HG03135 (cell line): Measurements from ENCODE around the gene AMER3.

Experiments used
- ATAC-seq: cut with Tn5 transposase; IDR thresholded peaks from one replicate; pipeline ENCODE4 v1.9.1; 2021; ENCODE audit warnings: mild to moderate bottlenecking, moderate library complexity; ENCODE audit not compliant: unreplicated experiment

AMER3 gene

DNA sequence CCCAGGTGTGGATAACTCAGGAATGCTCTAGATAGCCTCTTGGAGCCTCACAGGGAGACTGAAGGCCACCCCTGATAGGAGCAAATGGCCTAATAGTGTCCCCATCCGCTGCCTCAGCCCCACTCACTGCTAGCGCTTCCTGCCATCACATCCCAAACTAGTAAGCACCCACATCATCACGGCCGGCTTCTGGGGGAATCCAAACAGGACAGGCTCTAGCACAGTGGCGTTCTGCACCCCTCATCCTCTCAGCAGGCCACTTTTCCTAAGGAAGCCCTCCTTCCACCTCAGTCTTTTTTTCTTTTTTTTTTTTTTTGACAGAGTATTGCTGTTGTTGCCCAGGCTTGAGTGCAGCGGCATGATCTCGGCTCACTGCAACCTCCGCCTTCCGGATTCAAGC lies 6.3 kb upstream of the AMER3 start:
- ATAC-seq, result no peak

GRCh38 chr2:130749641-130750040 lies 5.7 kb upstream of the AMER3 start:
- no peak for ATAC-seq

DNA sequence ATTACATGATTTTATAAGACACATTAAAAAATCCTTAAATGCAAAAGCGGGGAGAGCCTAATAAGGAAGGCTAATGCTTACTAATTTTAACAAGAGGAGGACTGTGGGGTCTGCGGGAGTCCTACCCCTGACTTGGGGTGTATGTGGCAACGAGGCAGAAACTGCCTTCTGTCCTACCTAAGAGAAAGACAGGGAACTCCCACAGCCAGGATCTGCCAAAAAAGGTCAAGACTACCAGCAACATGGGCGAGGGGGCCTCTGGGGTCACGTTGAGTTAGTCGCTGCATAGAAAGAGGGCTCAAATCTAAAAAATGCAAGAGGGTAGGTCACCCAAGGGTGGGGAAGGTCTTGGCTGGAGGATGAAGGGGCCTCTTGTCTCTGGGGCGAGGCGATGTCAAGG lies 529 bp upstream of the AMER3 start:
- no peak for ATAC-seq

- no peak for ATAC-seq
Observed at GRCh38 chr2:130756053-130756873, 923 bp downstream of the AMER3 start.

- no peak for ATAC-seq
Observed at GRCh38 chr2:130756874-130757668, 1.7 kb downstream of the AMER3 start.

DNA sequence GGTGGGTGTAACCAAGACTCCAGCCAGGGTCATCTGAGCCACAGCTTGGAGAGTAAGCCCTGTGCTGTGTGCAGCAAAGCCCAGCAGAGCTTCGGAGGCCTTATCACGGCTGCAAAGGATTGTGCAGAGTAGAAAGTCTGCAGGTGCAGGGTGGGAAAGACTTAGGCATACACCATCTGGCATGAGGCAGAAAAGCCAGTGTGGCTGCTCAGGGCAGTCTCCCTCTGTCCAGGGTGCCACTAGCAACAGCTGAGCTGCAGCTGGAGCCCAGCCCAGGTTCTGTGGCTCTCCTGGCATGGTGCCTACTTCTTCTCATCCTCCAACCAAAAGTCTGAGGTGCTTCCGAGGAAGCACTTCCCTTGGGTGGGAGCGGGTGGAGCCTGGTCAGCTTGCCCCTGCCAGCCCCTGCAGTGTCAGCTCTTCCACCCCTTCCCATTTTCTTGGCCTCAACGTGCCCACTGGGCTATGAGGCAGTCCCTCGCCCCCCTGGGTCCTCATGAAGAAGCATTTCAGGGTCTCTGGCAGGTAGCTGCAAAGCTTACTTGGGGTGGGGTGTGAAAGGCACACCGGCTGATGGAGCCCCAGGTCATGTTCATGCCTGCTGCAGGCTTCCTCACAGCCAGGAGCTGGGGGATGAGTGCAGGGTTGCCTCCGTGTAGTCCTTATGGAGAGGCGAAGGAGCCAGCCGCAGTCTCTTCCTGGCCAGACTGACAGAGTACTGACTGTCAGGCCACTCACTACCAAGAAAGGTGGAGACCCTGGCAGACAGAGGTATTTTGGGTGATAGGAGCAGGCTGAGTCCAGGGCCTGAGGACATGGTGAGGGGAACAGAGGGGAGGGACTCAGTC lies 4.8 kb downstream of the AMER3 start:
- ATAC-seq, result no peak

DNA sequence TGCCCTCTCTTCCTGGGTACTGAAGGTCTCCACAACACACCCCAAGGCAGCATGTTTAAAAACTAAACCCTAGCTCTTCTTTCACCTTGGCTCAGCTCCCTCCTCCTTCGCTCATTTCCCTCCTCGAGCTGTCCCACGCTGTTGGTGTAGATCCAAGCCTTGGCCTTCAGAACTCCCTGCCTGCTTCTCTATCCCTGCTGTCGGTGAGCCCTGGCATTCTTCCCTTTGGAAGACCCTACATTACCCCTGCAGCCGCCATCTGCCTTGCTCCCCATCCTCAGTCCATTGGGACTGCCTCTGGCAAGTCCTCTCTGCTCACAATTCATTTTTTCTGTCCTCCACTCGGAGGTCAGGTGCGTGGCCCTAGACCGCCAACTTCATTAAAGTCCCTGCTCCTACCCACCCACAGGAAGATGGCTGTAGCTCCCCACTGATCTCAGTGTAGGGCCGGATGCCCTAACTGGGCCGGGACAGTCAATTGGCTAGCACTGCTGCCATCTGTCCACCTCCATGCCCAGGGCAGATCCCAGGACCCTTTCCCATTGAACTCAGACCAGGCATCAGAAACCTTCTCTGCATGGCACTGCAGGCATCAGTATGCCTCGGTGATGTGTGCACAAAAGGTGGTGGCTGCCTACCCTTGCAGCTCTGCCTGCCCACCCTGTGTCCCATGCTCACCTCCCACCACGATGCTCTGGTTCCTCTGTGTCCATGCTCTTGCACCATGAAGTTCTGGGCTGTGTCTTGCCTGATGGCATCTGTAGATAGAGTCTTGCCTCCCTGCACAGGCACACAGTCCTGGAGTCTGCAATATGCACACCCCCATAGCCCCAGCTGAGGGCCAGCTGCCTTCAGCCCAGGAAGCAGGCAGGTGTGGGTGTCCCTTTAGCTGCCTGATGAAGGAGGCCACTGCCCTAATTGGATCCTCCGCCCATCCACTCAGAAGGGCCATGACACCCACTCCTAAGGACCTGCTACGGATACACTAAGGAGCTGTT lies 5.7 kb downstream of the AMER3 start:
- ATAC-seq, result no peak

- ATAC-seq, result no peak
Observed at GRCh38 chr2:130762031-130762909, 6.9 kb downstream of the AMER3 start.

- ATAC-seq, result no peak
Observed at GRCh38 chr2:130762910-130763385, 7.6 kb downstream of the AMER3 start.

DNA sequence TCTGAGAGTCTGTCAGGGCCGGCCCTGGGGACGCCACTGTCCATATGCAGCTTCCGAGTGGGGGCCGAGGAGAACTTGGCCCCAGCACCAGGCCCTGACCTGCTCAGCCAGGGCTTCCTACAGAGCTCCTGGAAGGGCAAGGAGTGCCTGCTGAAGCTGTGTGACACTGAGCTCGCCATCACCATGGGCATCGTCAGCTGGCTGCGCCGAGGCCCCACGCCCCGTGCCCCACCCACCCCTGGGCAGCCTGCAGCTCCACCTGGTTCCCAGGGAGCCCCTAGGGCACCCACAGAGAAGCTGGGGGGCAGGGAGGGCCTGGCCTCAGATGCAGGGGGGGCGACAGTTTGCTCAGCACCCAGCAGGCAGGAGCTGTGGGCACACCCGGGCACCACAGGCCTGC lies 8.1 kb downstream of the AMER3 start:
- ATAC-seq, result no peak

DNA sequence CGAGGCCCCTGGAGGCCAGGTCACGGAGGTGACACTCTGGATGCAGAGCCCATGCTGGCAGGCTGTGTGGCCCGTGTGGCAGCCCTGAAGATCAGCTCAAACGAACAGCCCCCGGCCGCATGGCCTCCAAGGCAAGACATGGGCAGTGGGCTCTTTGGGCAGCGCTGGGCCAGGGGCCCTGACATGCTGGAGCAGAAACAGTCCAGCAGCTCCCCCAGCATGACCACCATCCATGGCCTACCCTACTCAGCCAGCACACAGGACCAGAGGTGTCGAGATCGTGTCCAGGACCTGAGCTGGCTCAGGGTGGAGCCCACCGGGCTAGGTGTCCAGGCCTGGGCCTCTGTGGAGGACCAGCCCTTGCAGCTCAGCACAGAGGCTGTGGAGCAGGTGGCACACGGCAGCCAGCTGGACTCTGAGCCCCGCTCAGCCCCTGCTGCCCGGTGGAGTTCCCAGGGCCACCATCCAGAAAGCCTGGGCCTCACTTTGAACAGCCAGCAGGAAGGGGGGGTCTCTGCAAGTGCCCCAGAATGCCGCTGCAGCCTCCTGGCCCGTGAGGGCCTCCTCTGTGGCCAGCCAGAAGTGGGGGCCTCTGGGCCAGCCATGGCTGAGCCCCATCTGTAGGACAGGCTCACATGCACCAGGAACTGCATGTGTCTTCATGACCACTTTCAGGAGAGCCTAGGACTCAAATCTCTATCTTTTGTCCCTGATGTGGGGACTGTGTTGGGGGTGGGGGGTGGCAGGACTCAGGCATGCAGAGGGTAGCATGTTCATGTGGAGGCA lies 8.9 kb downstream of the AMER3 start:
- no peak for ATAC-seq

GRCh38 chr2:130764821-130765115 lies 9.4 kb downstream of the AMER3 start:
- no peak for ATAC-seq

GRCh38 chr2:130765464-130765863 lies 10.1 kb downstream of the AMER3 start:
- no peak for ATAC-seq

GRCh38 chr2:130766037-130766436 lies 10.7 kb downstream of the AMER3 start:
- ATAC-seq, result no peak

DNA sequence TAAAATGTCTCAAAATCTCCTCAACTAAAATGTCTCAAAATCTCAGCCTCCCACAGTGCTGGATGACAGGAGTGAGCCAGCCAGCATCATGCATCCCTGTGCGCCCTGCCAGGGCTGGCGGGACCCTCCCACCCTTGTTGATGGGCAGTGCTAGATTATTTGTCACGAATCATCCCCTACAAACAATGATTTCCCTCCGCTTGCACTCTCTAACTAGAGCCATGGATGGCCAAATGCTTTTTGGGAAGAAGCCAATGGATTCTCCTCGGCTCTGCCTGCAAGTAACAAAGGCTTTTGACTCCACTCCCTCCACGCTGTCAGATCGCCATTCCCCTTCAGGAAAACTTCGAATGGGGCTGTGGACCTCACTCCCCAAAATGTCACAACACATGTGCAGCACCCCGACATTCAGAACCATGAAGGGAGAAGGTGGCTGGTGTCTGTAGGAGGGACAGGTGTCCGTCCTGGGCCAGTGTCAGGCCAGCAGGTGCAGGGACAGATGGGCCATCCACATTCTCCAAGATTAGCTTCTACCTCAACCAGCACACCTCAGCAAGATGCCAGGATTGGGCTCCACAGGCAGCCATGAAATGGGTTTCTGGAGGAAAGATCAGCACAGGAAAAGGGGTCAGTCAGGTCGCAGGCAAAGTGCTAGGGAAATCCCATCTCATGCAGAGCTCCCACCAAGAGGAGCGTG lies 11.5 kb downstream of the AMER3 start:
- ATAC-seq, result no peak

DNA sequence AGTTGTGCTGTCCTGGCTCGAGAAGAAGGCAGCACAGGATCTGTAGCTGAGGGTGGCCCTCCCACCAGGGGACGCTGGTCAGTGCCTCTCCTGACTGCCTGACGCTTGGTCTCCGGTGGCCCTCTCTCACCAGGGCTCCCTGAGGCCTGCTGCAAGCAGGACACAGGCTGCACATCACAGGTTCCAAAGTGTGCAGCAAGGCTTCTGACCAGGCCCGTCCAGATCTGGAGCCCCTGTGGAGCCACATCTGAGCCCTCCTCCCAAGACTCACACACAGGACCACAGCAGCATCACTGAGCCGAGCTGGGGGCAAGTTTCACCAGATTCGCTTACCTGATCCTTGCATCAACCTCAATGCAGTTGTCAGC lies 12.1 kb downstream of the AMER3 start:
- ATAC-seq, result no peak

DNA sequence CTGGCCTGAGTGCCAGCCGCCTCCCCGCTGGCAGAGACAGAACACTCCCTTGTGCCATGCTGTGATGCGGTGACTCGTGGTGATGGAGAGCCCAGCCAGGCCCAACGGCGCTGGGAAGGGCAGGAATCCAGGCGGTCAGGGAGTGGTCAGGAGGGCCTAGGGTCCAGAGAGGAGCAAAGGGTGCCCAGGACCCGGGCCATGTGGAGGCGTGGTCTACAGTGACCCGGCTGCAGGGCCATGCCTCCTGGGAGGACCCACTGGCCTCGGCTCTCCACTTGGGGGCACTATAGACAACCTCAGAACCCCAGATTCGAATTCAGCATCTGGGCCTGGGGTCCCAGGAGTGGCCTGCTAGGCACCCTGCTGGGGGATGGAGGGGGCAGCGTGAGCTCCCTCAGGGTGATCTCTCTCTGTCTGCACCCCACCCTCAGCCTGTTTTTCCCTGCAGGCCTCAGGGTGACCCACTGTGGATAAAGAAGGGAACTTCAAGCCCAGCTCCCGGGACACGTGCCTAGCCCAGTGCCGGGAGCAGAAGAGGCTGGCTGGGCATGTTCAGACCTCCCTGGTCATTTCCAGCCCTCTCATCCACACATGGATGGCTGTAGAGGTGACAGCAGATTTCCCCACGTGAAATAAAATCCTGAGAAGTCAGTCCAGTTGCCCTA lies 13.0 kb downstream of the AMER3 start:
- no peak for ATAC-seq
